Body of pancreas (tissue), 4 donors: Measurements from ENCODE around the gene EID1. TPM values are rescaled to one million over a fixed set of nuclear protein-coding genes. Genes with fewer than 3 reads are reported as not detected.
"Not testable (repeated sequence)": the region's sequence is repeated elsewhere in the genome, so short reads cannot be mapped to it uniquely, and the experiment has no call there.

ENCODE experiments used
- ATAC-seq: fragments of 150-250 bp; one replicate; pipeline ENCODE4 v1.9.1; 2016
- DNase-seq, 4 donors: peaks; one replicate each; pipeline ENCODE4 v3.0.0-alpha.2; 2019
- H3K27ac ChIP-seq, 4 donors: fragments of 200-600 bp; sonication (generic); 1 replicate in 3 of 4; 2 replicates in 1 of 4; pipeline versions ENCODE4 v1.5.1 to v1.6.1; 2016 to 2019; ENCODE audit warnings: mild to moderate bottlenecking in 1 of 4, mixed read lengths in 1 of 4, moderate library complexity in 1 of 4
- H3K27me3 ChIP-seq, 2 donors: fragments of 200-600 bp; sonication (generic); one replicate each; pipeline ENCODE4 v1.6.0; 2016; ENCODE audit warnings: mild to moderate bottlenecking in 1 of 2
- H3K36me3 ChIP-seq, 2 donors: fragments of 200-600 bp; sonication (generic); replicated peaks in 1 of 2; 2 replicates each; pipeline ENCODE4 v1.5.1; 2016; ENCODE audit warnings: low read depth in 2 of 2; ENCODE audit not compliant: insufficient read depth in 1 of 2
- H3K4me1 ChIP-seq: fragments of 200-600 bp; sonication (generic); one replicate; pipeline ENCODE4 v1.6.0; 2016
- H3K4me3 ChIP-seq, 2 donors: fragments of 200-600 bp; sonication (generic); 1 replicate in 1 of 2; 2 replicates in 1 of 2; pipeline ENCODE4 v1.5.1; 2016 to 2019
- H3K9me3 ChIP-seq, 3 donors: fragments of 200-600 bp; sonication (generic); 1 replicate in 2 of 3; 2 replicates in 1 of 3; pipeline ENCODE4 v1.5.1; 2016
- POLR2A ChIP-seq, 3 donors: fragments of 450-650 bp; IDR thresholded peaks; one replicate each; pipeline ENCODE4 v1.6.1; 2016; ENCODE audit warnings: antibody characterized with exemption in 3 of 3, mild to moderate bottlenecking in 2 of 3
- WGBS, 2 donors: methylation state at CpG; one replicate each; pipeline ENCODE4 v1.1.5; 2017; 5-methylcytosine and 5-hydroxymethylcytosine counted together
- intact Hi-C: fragments of 100-400 bp; cut with DNase I; formaldehyde crosslinking; loops from one replicate; pipeline ENCODE4 v1.15.1; 2023
- total RNA-seq, 2 donors: library from RNA; depleted of rRNA; stranded (reverse); fragments of >200 nt; gene quantifications; one replicate each; pipeline ENCODE4 v1.1.0, GENCODE V29; 2016
- TF ChIP-seq, protein P1 (sequence below), 7 experiments: fragments of 450-650 bp in 4 of 7; fragments of 200-600 bp in 3 of 7; sonication (generic) in 3 of 7; IDR thresholded peaks; one replicate each; pipeline ENCODE4 v1.5.1; 2016 to 2019; ENCODE audit warnings: antibody characterized with exemption in 7 of 7

Gene EID1
- total RNA-seq, 2 donors from 2014 or later = 60.0 to 182 TPM

DNA sequence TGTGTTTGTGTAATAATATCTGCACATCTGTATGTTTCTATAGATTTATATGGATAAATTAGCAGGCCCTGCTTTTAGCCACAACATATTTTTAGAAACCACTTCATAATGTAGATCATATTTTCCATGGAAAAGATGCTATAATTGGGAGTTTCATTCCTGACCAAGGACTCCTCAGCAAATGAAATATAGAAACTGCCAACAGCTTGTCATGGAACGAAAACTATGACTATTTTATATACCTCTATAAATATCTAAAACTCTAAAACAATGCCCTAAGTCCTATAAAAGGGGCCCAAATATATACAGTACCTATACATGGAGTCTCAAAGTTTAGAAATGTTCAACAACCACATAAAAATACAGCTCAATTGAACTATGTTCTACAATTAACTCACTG, 27.9 kb downstream of the EID1 start:
- Histone ChIP-seq H3K36me3 (no peaks in the 10 kb centered on the region), H3K27ac (no peak overlapping the region), H3K4me1 (no peaks in the 10 kb centered on the region), H3K4me3 (no peak overlapping the region), H3K9me3 (no peaks in the 10 kb centered on the region), H3K27me3 (no peaks in the 10 kb centered on the region)
- ATAC-seq (no peak), DNase-seq (no peak)
- 79 to 94% methylated on average over 1 of the region's 1 CpG for WGBS, 2 donors
- TF ChIP-seq, protein P1, sequence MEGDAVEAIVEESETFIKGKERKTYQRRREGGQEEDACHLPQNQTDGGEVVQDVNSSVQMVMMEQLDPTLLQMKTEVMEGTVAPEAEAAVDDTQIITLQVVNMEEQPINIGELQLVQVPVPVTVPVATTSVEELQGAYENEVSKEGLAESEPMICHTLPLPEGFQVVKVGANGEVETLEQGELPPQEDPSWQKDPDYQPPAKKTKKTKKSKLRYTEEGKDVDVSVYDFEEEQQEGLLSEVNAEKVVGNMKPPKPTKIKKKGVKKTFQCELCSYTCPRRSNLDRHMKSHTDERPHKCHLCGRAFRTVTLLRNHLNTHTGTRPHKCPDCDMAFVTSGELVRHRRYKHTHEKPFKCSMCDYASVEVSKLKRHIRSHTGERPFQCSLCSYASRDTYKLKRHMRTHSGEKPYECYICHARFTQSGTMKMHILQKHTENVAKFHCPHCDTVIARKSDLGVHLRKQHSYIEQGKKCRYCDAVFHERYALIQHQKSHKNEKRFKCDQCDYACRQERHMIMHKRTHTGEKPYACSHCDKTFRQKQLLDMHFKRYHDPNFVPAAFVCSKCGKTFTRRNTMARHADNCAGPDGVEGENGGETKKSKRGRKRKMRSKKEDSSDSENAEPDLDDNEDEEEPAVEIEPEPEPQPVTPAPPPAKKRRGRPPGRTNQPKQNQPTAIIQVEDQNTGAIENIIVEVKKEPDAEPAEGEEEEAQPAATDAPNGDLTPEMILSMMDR (IDR thresholded peaks at IDR 0.05) = no peak
- no peak for TF ChIP-seq POLR2A (IDR thresholded peaks at IDR 0.05)
- intact Hi-C loops = no loop called here

DNA sequence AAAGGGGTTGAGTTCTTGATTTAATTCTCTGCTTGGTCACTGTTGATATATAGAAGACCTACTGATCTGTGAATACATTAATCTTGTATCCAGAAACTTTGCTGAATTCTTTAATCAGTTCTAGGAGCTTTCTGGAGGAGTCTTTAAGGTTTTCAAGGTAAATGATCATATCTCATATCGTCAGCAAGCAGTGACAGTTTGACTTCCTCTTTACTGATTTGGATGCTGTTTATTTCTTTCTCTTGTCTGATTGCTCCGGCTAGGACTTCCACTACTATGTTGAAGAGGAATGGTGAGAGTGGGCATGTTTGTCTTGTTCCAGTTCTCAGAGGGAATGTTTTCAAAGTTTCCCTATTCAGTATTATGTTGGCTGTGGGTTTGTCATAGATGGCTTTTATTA, 31.4 kb downstream of the EID1 start:
- H3K9me3 ChIP-seq, H3K36me3 ChIP-seq, H3K4me1 ChIP-seq, ATAC-seq, DNase-seq, H3K4me3 ChIP-seq, intact Hi-C loops, H3K27ac ChIP-seq, H3K27me3 ChIP-seq: not testable (repeated sequence)
- WGBS, 2 donors = 53 to 57% methylated on average over 2 of the region's 2 CpGs

DNA sequence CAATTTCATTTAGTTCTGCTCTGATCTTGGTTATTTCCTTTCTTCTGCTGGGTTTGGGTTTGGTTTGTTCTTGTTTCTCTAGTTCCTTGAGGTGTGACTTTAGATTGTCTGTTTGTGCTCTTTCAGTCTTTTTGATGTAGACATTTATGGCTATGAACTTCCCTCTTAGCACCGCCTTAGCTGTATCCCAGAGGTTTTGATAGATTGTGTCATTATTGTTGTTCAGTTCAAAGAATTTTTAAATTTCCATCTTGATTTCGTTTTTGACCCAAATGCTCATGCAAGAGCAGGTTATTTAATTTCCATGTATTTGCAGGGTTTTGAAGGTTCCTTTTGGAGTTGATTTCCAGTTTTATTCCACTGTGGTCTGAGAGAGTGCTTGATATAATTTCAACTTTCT, 32.6 kb downstream of the EID1 start:
- intact Hi-C loops, H3K4me1 ChIP-seq, H3K9me3 ChIP-seq, DNase-seq, H3K27me3 ChIP-seq, H3K4me3 ChIP-seq, H3K36me3 ChIP-seq, H3K27ac ChIP-seq, ATAC-seq: not testable (repeated sequence)
- 56 to 57% methylated on average over 2 of the region's 2 CpGs for WGBS, 2 donors

DNA sequence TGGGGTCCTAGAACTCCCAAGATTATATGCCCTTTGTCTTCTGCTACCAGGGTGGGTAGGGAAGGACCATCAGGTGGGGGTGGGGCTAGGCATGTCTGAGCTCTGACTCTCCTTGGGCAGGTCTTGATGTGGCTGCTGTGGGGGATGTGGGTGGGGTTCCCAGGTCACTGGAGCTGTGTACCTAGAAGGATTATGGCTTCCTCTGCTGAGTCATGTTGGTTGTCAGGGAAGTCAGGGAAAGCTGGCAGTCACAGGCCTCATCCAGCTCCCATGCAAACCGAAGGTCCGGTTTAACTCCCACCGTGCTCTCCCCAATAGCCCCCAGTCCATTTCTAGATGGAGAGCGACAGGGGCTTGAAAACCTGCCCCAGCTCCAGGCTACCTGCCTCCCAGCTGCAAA, 35.2 kb downstream of the EID1 start:
- intact Hi-C loops = no loop called here
- no peak overlapping the region for H3K27ac ChIP-seq
- H3K36me3 ChIP-seq = no peaks in the 10 kb centered on the region
- WGBS, 2 donors = 86 to 87% methylated on average over 4 of the region's 4 CpGs
- no peaks in the 10 kb centered on the region for H3K27me3 ChIP-seq
- no peaks in the 10 kb centered on the region for H3K4me1 ChIP-seq
- DNase-seq (no peak), ATAC-seq (no peak)
- TF ChIP-seq, protein P1 (IDR thresholded peaks at IDR 0.05) = no peak
- no peak for TF ChIP-seq POLR2A (IDR thresholded peaks at IDR 0.05)
- no peaks in the 10 kb centered on the region for H3K9me3 ChIP-seq
- no peak overlapping the region for H3K4me3 ChIP-seq

DNA sequence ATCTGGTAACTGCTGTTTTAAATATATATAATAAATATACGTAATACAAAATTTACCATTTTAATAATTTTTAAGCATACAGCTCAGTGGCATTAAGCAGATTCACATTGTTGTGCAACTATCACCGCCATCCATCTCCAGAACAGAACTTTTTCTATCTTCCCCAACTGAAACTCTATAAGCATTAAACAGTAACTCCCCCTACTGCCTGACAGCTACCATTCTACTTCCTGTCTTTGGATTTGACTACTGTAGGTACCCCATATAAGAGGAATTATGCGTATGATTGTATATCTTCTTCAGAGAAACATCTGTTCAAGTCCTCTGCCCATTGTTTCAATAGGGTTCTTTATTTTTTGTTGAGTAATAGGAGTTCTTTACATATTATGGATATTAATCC, 36.8 kb downstream of the EID1 start:
- no peaks in the 10 kb centered on the region for H3K4me1 ChIP-seq
- intact Hi-C loops = no loop called here
- H3K36me3 ChIP-seq = no peaks in the 10 kb centered on the region
- ATAC-seq (no peak), DNase-seq (no peak)
- H3K4me3 ChIP-seq = no peak overlapping the region
- H3K27me3 ChIP-seq = no peaks in the 10 kb centered on the region
- TF ChIP-seq, protein P1 (IDR thresholded peaks at IDR 0.05) = no peak
- TF ChIP-seq POLR2A (IDR thresholded peaks at IDR 0.05) = no peak
- WGBS, 2 donors = 88 to 90% methylated on average over 3 of the region's 3 CpGs
- no peak overlapping the region for H3K27ac ChIP-seq
- H3K9me3 ChIP-seq = no peaks in the 10 kb centered on the region

DNA sequence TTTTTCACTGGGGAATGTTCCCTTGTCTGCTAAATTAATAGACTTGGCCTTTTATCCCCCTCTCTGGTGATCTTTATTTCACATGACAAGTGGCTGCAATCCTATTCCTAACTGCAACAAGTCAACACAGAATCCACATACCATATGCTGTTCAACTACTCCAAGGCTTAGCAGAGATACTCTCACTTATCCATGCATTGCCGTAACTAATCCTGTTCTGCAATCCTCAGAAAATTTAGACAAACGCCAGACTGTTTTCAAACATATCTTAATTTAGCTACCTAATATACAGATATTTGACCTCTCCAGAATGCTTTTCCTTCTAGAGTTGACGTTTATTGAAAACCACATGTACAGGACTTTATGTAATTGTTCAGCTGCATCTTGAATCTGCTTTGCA, 37.9 kb downstream of the EID1 start:
- DNase-seq (no peak), ATAC-seq (no peak)
- Histone ChIP-seq H3K27me3 (no peaks in the 10 kb centered on the region), H3K4me3 (no peak overlapping the region), H3K4me1 (no peaks in the 10 kb centered on the region), H3K9me3 (no peaks in the 10 kb centered on the region), H3K36me3 (no peaks in the 10 kb centered on the region), H3K27ac (no peak overlapping the region)
- intact Hi-C loops = no loop called here
- TF ChIP-seq, protein P1 (IDR thresholded peaks at IDR 0.05) = no peak
- TF ChIP-seq POLR2A (IDR thresholded peaks at IDR 0.05) = no peak
- WGBS, 2 donors = 58 to 59% methylated on average over 3 of the region's 3 CpGs
